HG03439 (cell line): ENCODE measurements around the gene SLC66A3.

Experiments
- ATAC-seq: cut with Tn5 transposase; IDR thresholded peaks from one replicate; pipeline ENCODE4 v1.9.1; 2021; ENCODE audit warnings: mild to moderate bottlenecking, moderate library complexity; ENCODE audit not compliant: unreplicated experiment

Gene SLC66A3

DNA sequence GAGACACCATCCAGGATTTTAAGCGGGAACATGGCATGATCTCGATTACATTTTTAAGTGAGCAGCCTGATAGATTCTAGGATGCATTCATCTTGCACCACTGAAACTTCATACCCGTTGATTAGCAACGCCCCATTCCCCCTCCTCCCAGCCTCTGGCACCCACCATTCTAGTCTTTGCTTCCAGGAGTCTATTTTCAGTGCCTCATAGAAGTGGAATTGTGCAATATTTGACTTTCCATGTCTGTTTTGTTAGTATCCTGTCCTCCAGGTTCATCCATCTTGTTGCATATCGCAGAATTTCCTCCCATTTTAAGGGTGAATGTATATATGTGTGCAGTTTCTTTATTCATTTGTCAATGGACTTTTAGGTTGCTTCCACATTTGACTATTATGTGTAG, 20.9 kb upstream of the SLC66A3 start:
- no peak for ATAC-seq

DNA sequence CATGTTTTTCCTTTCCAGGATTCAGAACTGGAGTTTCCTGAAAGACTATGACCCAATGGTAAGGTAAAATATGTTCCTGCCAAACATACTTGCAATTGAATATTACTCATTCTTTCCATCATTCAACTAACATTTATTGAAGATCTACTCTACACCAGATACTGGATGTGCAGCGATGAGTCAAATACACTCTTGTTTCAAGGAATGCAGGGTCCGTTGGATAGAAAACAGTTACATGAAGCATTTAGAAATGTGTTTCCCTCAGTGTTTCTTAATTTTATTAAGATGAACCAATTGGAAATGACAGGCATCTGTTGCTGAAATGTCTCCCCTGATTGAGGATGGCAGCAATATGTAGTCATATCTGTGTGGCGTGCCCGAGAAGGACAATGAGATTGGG, 14.8 kb upstream of the SLC66A3 start:
- no peak for ATAC-seq

- no peak for ATAC-seq
Measured at GRCh38 chr2:11141319-11141718, 13.9 kb upstream of the SLC66A3 start.

DNA sequence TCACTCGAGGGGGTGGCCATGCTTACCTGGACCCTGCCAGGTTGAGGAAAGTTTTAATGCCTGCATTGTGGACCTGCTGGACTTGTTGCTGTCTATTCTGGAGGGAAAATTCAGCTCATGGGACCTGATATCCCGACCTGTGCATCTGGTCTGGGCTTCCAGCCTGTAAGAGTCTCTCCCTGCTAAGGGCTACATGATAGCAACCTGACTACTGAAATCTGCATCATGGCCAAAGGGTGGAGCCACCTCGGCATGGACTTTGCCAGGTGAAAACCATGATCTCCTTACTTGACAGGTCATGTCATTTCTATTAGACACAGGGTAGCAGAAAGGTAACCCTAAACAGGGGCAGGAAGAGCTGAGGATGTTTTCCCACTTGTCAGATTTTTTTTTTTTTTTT, 12.9 kb upstream of the SLC66A3 start:
- ATAC-seq = no peak

DNA sequence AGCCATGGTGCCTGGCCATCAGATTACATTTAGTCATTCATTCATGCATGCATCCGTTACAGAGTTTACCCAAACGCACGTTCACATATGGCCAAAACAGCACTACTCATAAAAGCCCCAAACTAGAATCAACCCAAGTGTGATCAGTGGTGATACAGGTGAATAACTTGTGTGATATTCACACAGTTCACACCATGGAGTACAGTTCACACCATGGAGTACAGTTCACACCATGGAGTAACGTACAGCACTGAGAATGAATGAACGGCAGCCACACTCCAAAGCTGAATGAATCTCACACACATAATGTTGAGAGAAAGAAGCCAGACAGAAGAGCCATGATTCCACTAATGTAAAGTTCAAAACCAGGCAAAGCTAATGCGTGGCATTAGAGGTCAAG, 12.3 kb upstream of the SLC66A3 start:
- ATAC-seq = no peak

DNA sequence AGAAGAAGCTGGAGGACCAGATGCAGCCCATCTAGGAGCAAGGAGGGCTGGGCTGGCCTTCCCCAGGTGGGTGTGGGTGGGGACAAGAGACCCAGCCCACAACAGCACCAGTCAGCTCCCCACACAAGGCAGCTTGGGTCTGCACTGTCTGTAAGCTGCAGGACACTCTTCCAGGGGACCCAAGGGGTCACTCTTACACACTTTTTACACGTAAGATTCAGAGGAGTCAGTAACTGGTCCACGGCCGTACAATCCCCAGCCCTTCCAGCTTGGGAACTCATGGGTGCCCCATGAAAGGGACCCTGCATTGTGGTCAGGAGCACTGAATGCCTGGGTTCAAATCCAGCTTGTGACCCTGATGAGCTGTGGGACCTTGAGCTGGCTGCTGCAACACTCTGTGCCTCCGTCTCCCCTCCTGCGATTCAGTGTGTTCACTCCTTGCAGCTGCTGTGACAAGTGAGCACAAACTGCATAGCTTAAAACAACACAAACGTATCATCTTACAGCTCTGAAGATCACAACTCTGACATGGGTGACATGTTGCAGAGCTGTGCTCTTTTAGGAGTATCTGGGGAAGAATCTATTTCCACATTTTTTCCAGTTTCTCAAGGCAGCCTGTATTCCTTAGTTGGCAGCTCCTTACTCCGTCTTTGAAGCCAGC, 11.1 kb upstream of the SLC66A3 start:
- ATAC-seq = no peak

- ATAC-seq = no peak
Measured at GRCh38 chr2:11144738-11145079, 10.6 kb upstream of the SLC66A3 start.

DNA sequence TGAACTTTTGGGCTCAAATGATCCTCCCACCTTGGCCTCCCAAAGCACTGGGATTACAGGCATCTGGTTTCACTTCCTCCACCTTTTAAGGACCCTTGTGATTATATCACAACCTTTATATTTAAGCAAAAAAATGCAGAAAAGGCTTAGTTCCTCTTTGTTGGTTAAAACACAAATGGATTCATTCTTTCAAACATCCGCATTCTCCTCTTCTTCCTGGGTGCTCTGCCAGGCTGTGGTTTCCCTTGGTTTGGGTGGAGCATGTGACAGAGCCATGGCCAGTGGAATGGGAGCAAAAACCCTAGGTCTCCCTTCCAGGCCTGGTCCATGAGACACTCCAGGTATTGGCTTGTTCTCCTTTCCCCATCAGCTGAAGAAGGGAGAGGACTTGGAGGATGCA, 9.9 kb upstream of the SLC66A3 start:
- ATAC-seq = no peak

DNA sequence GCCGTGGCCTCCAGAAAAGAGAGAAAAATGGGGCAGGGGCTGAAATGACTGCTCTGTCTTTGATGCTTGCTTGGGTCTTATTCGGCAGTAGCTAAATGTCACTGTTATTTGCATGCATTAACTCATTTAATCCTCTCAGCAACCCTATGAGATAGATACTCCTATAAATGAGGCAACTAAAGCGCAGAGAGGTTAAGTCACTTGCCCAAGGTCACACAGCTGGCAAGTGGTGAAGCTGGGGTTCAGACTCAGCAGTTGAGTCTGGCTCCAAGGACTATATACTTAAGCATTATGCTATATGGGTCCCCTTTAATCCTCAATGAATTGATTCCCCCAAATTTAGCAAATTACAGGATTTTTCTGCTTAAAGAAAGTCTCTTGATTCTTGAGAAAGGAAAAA, 9.2 kb upstream of the SLC66A3 start:
- ATAC-seq = no peak

- ATAC-seq = no peak
Measured at GRCh38 chr2:11147263-11147662, 8.0 kb upstream of the SLC66A3 start.

DNA sequence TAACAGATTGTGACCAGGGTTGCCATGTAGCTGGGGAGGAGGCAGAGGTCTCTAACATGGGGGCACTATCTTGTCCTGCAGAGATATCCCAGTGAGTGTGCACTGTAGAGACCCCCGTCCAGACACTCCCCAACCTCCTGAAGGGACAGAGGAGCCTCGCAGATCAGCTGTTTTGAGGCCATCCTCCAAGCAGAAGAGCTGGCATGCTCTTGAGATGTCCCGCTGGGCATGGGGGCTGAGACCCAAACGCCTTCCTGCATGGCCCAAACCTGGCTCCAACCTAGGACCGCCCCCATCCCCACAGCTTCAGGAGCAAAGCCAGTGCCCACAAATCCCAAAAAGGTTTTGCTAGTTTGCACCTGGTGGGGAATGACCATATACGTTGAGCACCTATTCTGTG, 2.7 kb upstream of the SLC66A3 start:
- ATAC-seq = no peak

DNA sequence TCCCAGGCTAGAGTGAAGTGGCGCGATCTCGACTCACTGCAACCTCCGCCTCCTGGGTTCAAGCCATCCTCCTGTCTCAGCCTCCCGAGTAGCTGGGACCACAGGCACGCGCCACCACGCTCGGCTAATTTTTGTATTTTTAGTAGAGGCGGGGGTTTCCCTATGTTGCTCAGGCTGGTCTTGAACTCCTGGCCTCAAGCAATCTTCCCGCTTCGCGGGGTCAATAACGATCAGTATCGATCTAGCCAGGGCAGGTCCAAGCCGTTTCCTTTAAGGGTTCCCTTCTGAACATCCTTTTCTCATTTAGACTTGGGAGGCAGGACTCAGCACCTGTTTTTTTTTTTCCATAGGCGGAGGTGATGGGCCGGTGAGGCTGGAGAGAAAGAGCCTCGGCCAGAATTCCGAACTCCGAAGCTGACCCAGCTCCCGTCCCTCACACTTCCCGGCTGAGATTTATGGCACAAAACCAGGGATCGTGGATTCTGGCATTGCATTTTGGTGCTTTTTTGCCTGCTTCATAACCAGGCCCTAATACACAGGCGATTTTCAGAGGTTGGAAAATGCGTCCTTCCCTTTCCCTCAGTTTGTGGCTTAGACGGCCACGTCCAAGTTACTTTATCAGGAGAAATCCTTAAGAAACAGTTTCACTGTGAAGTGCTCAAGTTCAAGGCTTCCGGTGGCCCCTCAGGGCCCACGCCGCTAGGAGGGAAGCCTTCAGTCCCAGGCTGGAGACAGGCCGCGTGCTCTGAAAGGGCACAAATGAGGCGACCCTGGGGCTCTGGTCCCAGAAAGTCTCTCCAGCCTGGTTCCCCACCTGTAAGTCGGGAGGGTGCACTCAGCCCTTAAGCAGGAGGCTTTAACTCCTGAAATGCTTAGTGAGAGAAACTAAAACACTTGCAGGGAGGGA, 998 bp upstream of the SLC66A3 start:
- ATAC-seq = peak; percentile 11

- peak; percentile 47 for ATAC-seq
Measured at GRCh38 chr2:11154923-11155380, 315 bp upstream of the SLC66A3 start.

DNA sequence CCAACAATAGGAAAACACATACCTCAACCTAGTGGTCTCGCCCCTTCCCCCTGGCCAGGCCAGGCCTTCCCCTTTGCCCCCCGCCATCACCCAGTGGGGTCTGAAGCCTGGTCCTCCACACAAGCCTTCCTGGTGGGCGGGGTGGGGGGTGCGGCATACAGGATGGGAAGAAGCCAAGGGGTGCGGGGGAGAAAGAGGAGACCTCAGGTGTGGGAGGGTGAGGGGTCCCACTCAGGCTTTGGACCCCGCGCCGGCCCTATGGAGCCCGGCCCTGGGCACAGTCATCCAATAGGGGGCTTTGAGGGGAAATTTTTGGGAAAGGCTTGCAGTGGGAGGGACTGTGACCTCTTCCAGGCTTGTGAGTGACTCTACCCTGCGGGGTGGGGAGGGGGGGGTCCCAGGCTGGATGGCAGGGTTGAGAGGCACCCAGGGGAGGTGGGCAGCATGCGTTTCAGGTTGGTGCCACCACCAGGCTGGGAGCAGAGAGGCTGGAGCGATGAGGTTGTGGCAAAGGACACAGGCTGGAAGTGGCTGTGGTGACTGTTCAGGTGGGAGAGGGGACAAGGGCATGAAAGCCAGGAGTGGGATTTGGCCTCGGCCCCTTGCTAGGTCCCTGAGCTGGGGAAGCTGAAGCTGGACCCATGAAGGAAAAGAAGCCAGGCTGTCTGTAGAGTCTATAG, 1.3 kb downstream of the SLC66A3 start:
- no peak for ATAC-seq

DNA sequence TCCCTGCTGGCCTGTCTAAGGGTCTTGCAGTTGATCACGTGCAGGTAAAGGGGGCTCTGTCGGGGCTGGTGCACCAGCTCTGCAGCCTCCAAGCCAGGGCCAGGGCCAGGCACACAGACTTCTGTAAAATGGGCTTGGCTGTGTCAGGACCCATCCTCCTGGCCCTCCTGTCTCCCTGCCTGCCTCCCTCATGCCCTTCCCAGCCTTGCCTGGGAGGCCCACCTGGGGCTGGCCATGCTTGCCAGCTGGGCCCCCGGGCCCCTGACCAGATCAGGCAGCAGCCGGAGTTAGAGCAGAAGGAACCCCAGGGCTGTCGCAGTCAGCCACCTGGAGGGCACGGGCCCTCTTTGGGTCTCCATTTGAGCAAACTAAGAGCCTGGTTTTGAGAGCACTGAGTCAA, 2.0 kb downstream of the SLC66A3 start:
- ATAC-seq = no peak

GRCh38 chr2:11157731-11158130, 2.5 kb downstream of the SLC66A3 start:
- ATAC-seq = no peak

- ATAC-seq = no peak
Measured at GRCh38 chr2:11158916-11159573, 3.8 kb downstream of the SLC66A3 start.

GRCh38 chr2:11159574-11160170, 4.4 kb downstream of the SLC66A3 start:
- no peak for ATAC-seq

DNA sequence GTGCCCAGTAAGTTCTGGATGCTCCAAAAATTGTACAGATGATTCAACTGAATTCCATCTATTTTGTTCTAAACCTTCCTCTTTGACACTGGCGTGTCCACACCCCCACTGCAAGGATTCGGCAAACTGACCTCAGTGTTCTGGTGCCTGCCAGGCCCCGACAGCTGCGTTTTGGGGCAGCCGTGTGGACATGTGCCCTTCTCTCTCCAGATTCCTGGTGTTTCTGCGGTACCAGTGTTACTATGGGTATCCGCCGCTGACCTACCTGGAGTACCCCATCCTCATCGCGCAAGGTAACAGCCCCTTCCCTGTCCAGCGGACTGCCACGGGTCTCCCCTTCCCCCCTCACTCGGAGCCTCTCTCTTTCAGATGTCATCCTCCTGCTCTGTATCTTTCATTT, 5.0 kb downstream of the SLC66A3 start:
- ATAC-seq = no peak

- peak; percentile 54 for ATAC-seq
Measured at GRCh38 chr2:11160731-11161455, 5.6 kb downstream of the SLC66A3 start.
